Parathyroid adenoma (tissue), 2 donors: ENCODE measurements around the gene LMBR1.

Source experiments
- H2AFZ ChIP-seq: fragments of 300-600 bp; sonication (generic); one replicate; pipeline ENCODE4 v1.7.0; 2017; ENCODE audit warnings: antibody characterized with exemption, mild to moderate bottlenecking
- H3K27ac ChIP-seq: fragments of 300-600 bp; sonication (generic); one replicate; pipeline ENCODE4 v1.7.0; 2017
- H3K27me3 ChIP-seq: fragments of 300-600 bp; sonication (generic); one replicate; pipeline ENCODE4 v1.7.0; 2017; ENCODE audit warnings: low read length; ENCODE audit not compliant: control insufficient read depth, insufficient read depth
- H3K36me3 ChIP-seq: fragments of 300-600 bp; sonication (generic); one replicate; pipeline ENCODE4 v1.7.0; 2017; ENCODE audit warnings: low read length; ENCODE audit not compliant: control insufficient read depth, insufficient read depth
- H3K4me1 ChIP-seq: fragments of 300-600 bp; sonication (generic); one replicate; pipeline ENCODE4 v1.7.0; 2017; ENCODE audit warnings: control low read depth
- H3K4me2 ChIP-seq: fragments of 300-600 bp; sonication (generic); one replicate; pipeline ENCODE4 v1.7.0; 2017; ENCODE audit warnings: low read length
- H3K4me3 ChIP-seq: fragments of 300-600 bp; sonication (generic); one replicate; pipeline ENCODE4 v1.7.0; 2017; ENCODE audit warnings: low read depth, low read length
- H3K79me2 ChIP-seq: fragments of 300-600 bp; sonication (generic); one replicate; pipeline ENCODE4 v1.7.0; 2017; ENCODE audit warnings: control low read depth
- H3K9ac ChIP-seq: fragments of 300-600 bp; sonication (generic); one replicate; pipeline ENCODE4 v1.7.0; 2017; ENCODE audit warnings: mild to moderate bottlenecking
- H3K9me3 ChIP-seq: fragments of 300-600 bp; sonication (generic); one replicate; pipeline ENCODE4 v1.7.0; 2017; ENCODE audit warnings: low read length; ENCODE audit not compliant: control insufficient read depth
- TF ChIP-seq, protein P1 (sequence below): fragments of 300-600 bp; sonication (generic); IDR thresholded peaks from one replicate; pipeline ENCODE4 v1.7.0; 2017; ENCODE audit warnings: antibody characterized with exemption, mild to moderate bottlenecking
- donor health status: primary hyperparathyroidism.

The LMBR1 gene

DNA sequence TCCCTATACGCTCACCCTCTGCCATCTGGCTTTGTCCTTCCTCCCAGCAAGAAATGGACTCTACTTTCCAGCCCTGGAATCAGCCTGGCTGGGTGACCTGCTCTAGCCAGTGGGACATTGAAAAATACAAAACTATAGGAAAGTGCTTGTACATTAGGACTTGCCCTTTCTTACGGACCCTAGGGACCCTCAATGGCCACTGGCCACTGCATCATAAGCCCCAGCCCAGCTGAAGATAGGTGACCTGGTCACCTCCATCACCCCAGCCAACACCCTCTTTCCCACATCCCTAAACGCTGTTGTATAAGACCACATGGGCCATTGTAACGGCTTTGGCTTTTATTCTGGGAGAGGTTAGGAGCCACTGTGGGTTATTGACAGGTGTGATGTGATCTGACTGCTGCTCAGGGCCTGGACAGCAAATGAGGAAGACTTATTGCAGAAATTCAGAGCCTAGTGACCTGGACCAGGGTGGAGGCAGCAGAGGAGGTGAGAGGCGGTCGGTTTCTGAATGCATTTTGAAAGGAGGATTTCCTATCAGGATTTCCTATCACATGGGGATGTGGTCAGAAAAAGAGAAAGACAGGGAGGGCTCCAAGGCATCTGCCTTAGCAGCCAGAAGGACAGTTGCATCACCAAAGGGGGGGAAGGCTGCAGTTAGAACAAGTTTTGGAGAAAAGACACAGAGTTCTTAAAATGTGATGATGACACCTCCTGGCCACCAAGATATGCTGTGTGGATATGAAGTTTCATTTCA lies 2.2 kb upstream of the LMBR1 start:
- H3K36me3 ChIP-seq = no peaks in the 10 kb centered on the region
- no peak overlapping the region for H2AFZ ChIP-seq
- H3K4me1 ChIP-seq = no peaks in the 10 kb centered on the region
- no peaks in the 10 kb centered on the region for H3K27me3 ChIP-seq
- H3K4me3 ChIP-seq = no peak overlapping the region
- H3K4me2 ChIP-seq = peak overlapping the region; percentile 16
- peak overlapping the region; percentile 25 for H3K27ac ChIP-seq
- peaks cover 4% of the 10 kb centered on the region for H3K79me2 ChIP-seq
- TF ChIP-seq, protein P1, sequence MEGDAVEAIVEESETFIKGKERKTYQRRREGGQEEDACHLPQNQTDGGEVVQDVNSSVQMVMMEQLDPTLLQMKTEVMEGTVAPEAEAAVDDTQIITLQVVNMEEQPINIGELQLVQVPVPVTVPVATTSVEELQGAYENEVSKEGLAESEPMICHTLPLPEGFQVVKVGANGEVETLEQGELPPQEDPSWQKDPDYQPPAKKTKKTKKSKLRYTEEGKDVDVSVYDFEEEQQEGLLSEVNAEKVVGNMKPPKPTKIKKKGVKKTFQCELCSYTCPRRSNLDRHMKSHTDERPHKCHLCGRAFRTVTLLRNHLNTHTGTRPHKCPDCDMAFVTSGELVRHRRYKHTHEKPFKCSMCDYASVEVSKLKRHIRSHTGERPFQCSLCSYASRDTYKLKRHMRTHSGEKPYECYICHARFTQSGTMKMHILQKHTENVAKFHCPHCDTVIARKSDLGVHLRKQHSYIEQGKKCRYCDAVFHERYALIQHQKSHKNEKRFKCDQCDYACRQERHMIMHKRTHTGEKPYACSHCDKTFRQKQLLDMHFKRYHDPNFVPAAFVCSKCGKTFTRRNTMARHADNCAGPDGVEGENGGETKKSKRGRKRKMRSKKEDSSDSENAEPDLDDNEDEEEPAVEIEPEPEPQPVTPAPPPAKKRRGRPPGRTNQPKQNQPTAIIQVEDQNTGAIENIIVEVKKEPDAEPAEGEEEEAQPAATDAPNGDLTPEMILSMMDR = no peak
- no peaks in the 10 kb centered on the region for H3K9me3 ChIP-seq
- no peak overlapping the region for H3K9ac ChIP-seq

DNA sequence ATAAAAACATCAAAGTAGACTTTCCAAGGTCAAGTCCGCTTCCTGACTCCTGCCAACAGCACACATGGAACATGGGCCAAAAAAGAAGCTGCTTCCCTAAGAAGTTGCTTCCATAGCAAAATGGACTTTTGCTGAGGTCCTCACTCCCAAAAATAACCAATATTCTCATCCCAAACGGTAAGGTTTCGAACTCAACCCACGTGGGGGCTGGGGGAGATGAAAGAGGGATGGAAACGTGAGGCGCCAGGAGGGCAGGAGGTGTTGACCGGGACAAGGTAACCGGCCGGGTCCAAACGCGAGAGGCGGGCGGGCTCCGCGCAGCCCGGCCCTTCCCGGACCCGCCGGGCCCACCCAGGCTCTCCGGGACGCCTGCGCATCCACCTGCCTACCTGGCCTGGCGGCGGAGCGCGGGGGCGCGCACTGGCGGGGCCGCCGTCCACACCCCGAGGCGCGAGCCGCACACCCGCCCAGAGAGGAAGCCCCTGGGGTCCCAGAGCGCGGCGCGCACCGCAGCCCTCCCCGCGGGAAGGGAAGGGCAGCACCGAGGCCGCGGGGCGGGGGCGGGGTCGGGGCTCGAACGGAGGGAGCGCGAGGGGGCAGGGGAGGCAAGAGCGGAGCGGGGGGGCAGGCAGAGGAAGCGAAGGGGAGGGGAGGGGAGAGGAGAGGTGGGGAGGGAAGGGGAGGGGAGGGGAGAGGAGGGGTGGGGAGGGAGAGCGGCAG lies 742 bp downstream of the LMBR1 start:
- Histone ChIP-seq H3K27me3 (no peaks in the 10 kb centered on the region), H3K9me3 (no peaks in the 10 kb centered on the region), H3K27ac (peak overlapping the region; percentile 82), H2AFZ (peak overlapping the region; percentile 66), H3K4me2 (peak overlapping the region; percentile 60), H3K79me2 (peaks cover 22% of the 10 kb centered on the region), H3K4me3 (peak overlapping the region; percentile 59), H3K4me1 (no peaks in the 10 kb centered on the region), H3K36me3 (no peaks in the 10 kb centered on the region), H3K9ac (no peak overlapping the region)
- TF ChIP-seq, protein P1 = no peak

DNA sequence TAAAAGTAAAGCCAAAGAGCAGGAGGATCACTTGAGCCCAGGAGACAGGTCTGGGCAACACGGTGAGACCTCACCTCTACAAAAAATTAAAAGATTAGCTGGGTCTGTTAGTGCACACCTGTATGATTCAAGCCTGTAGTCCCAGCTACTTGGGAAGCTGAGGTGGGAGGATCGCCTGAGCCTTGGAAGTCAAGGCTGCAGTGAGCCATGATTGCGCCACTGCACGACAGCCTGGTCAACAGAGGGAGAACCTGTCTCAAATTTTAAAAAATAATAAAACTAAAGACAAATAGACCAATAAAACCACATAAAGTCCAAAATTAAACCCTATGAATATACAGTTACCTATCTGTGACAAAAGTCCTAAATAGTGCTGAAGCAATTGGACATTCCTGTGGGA lies 3.2 kb downstream of the LMBR1 start:
- Histone ChIP-seq H3K27me3 (no peaks in the 10 kb centered on the region), H3K9me3 (no peaks in the 10 kb centered on the region), H3K4me1 (peaks cover 6% of the 10 kb centered on the region), H3K4me3 (no peak overlapping the region), H3K4me2 (peak overlapping the region; percentile 22), H3K27ac (no peak overlapping the region), H3K9ac (no peak overlapping the region), H2AFZ (no peak overlapping the region), H3K36me3 (no peaks in the 10 kb centered on the region), H3K79me2 (peaks cover 45% of the 10 kb centered on the region)
- TF ChIP-seq, protein P1 = no peak

DNA sequence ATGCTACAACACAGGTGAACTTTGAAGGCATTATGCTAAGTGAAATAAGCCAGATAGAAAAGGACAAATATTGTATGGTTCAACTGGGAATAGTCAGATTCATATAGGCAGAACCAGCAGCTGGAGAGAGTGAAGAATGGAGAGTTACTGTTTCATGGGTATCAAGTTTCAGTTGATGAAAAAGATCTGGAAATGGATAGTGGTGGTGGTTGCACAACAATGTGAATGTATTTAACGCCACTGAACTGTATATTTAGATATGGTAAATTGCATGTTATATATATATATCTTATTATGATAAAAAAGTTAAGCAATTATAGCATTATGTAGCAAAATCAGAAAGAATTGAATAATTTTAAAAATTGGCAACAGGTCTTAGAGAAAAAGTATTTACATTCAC lies 3.9 kb downstream of the LMBR1 start:
- Histone ChIP-seq H2AFZ (no peak overlapping the region), H3K27me3 (no peaks in the 10 kb centered on the region), H3K27ac (no peak overlapping the region), H3K79me2 (peaks cover 52% of the 10 kb centered on the region), H3K4me2 (no peak overlapping the region), H3K9ac (no peak overlapping the region), H3K4me3 (no peak overlapping the region), H3K4me1 (peaks cover 6% of the 10 kb centered on the region), H3K36me3 (no peaks in the 10 kb centered on the region), H3K9me3 (no peaks in the 10 kb centered on the region)
- TF ChIP-seq, protein P1 = no peak
